Measurements from ENCODE around the gene APBB3. TPM values are rescaled to one million over a fixed set of nuclear protein-coding genes. Genes with fewer than 3 reads are reported as not detected.

Gene APBB3
- total RNA-seq, 1 donor from 2014 or later: 20.7 TPM

GRCh38 chr5:140563596-140563995 is 802 bp downstream of the APBB3 start:
- no peaks in the 10 kb centered on the region for H3K36me3 ChIP-seq
- peaks cover 31% of the 10 kb centered on the region for H3K4me1 Mint-ChIP-seq
- DNase-seq (ENCODE audit: low spot score): no peak
- no peaks in the 10 kb centered on the region for H4K20me1 ChIP-seq (ENCODE audit: low read depth)
- H3K9me3 ChIP-seq (ENCODE audit: low read depth): no peaks in the 10 kb centered on the region
- no peaks in the 10 kb centered on the region for H3F3A ChIP-seq (ENCODE audit: low read depth)
- H3K9me3 Mint-ChIP-seq: no peaks in the 10 kb centered on the region
- peak overlapping the region; percentile 59 for H3K4me3 ChIP-seq
- H3K27ac Mint-ChIP-seq: no peak overlapping the region
- peak overlapping the region; percentile 87 for H3K4me2 ChIP-seq
- peaks cover 23% of the 10 kb centered on the region for H3K79me2 ChIP-seq (ENCODE audit: low read depth)
- TF ChIP-seq CTCF (IDR thresholded peaks at IDR 0.05): no peak
- TF ChIP-seq EZH2phosphoT487 (IDR thresholded peaks at IDR 0.05): no peak
- no peak for TF ChIP-seq EZH2 (IDR thresholded peaks at IDR 0.05)
- no peak overlapping the region for H3K27ac ChIP-seq
- H3K4me1 ChIP-seq: peaks cover 12% of the 10 kb centered on the region
- no peaks in the 10 kb centered on the region for H3K27me3 ChIP-seq
- H3K9ac ChIP-seq: peak overlapping the region; percentile 21
- peak overlapping the region; percentile 93 for H3K4me3 Mint-ChIP-seq
- peaks cover 13% of the 10 kb centered on the region for H3K36me3 Mint-ChIP-seq
- H3K27me3 Mint-ChIP-seq (ENCODE audit: insufficient read depth, low read depth): peaks cover 7% of the 10 kb centered on the region
- H2AFZ ChIP-seq (replicated peaks): peak overlapping the region; percentile 44

GRCh38 chr5:140561753-140562523 is 2.5 kb downstream of the APBB3 start:
- no peak overlapping the region for H3K4me3 ChIP-seq
- H3K4me3 Mint-ChIP-seq: no peak overlapping the region
- H3K4me1 Mint-ChIP-seq: peaks cover 38% of the 10 kb centered on the region
- H3K27ac ChIP-seq: no peak overlapping the region
- peaks cover 7% of the 10 kb centered on the region for H3F3A ChIP-seq (ENCODE audit: low read depth)
- no peak overlapping the region for H3K4me2 ChIP-seq
- H3K4me1 ChIP-seq: peaks cover 16% of the 10 kb centered on the region
- H3K27me3 ChIP-seq: no peaks in the 10 kb centered on the region
- TF ChIP-seq CTCF (IDR thresholded peaks at IDR 0.05): no peak
- TF ChIP-seq EZH2 (IDR thresholded peaks at IDR 0.05): no peak
- no peak for TF ChIP-seq EZH2phosphoT487 (IDR thresholded peaks at IDR 0.05)
- peaks cover 7% of the 10 kb centered on the region for H3K27me3 Mint-ChIP-seq (ENCODE audit: insufficient read depth, low read depth)
- no peak for DNase-seq (ENCODE audit: low spot score)
- no peaks in the 10 kb centered on the region for H3K36me3 ChIP-seq
- H3K79me2 ChIP-seq (ENCODE audit: low read depth): peaks cover 25% of the 10 kb centered on the region
- H2AFZ ChIP-seq (replicated peaks): no peak overlapping the region
- no peak overlapping the region for H3K27ac Mint-ChIP-seq
- no peaks in the 10 kb centered on the region for H4K20me1 ChIP-seq (ENCODE audit: low read depth)
- peaks cover 13% of the 10 kb centered on the region for H3K36me3 Mint-ChIP-seq
- no peaks in the 10 kb centered on the region for H3K9me3 ChIP-seq (ENCODE audit: low read depth)
- H3K9me3 Mint-ChIP-seq: no peaks in the 10 kb centered on the region
- H3K9ac ChIP-seq: no peak overlapping the region

- Histone ChIP-seq H3K4me1 (peaks cover 17% of the 10 kb centered on the region), H3K27me3 (no peaks in the 10 kb centered on the region), H3K36me3 (no peaks in the 10 kb centered on the region), H3K4me2 (no peak overlapping the region), H3K4me3 (no peak overlapping the region), H3F3A (ENCODE audit: low read depth) (peaks cover 7% of the 10 kb centered on the region), H3K9me3 (ENCODE audit: low read depth) (no peaks in the 10 kb centered on the region), H2AFZ (replicated peaks) (no peak overlapping the region), H3K9ac (no peak overlapping the region), H3K79me2 (ENCODE audit: low read depth) (peaks cover 29% of the 10 kb centered on the region), H3K27ac (no peak overlapping the region), H4K20me1 (ENCODE audit: low read depth) (peaks cover 7% of the 10 kb centered on the region)
- DNase-seq (ENCODE audit: low spot score): no peak
- H3K4me1 Mint-ChIP-seq: peaks cover 45% of the 10 kb centered on the region
- peaks cover 8% of the 10 kb centered on the region for H3K27me3 Mint-ChIP-seq (ENCODE audit: insufficient read depth, low read depth)
- H3K9me3 Mint-ChIP-seq: no peaks in the 10 kb centered on the region
- no peak overlapping the region for H3K4me3 Mint-ChIP-seq
- H3K27ac Mint-ChIP-seq: no peak overlapping the region
- TF ChIP-seq CTCF (IDR thresholded peaks at IDR 0.05) (no peak), EZH2phosphoT487 (IDR thresholded peaks at IDR 0.05) (no peak)
- peaks cover 10% of the 10 kb centered on the region for H3K36me3 Mint-ChIP-seq
Measured at GRCh38 chr5:140560227-140560626, 4.2 kb downstream of the APBB3 start.
